ENCODE results near the gene WDR54.
"Not testable (repeated sequence)": the region's sequence is repeated elsewhere in the genome, so short reads cannot be mapped to it uniquely, and the experiment has no call there.

WDR54 gene

DNA sequence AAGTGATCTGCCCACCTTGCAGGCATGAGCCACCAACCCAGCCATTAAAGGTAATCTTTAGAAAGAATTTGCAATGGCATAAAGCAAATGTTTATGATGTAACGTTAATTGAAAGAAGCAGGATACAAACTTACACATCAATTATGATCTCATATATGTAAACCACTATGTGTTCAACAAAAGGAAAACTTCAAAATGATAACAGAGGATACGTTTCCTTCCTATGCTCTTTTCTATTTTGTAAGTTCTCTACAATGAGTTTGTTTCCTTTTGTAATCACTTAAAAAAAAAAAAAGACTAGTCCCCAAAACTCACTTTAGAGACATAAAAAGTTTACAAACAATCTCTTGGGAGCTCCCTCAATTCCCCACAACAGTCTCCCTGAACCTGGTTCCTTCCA is 1.5 kb upstream of the WDR54 start:
- Histone ChIP-seq H3K36me3 (replicated peaks; ENCODE audit: low read depth, low read length) (peaks cover 14% of the 10 kb centered on the region), H2AFZ (ENCODE audit: low read depth, low read length) (no peak overlapping the region), H3K79me2 (ENCODE audit: low read length) (no peaks in the 10 kb centered on the region), H4K20me1 (ENCODE audit: insufficient read depth, low read length) (no peaks in the 10 kb centered on the region), H3K4me2 (ENCODE audit: low read length) (peak overlapping the region; percentile 98), H3K4me3 (ENCODE audit: low read length) (peak overlapping the region; percentile 88), H3K4me1 (ENCODE audit: low read length) (peaks cover 32% of the 10 kb centered on the region), H3K9ac (ENCODE audit: low read length) (0 out of 2 replicates have a peak overlapping the region, but pooled peaks have one; percentile 15), H3K27me3 (ENCODE audit: low read depth, low read length) (no peaks in the 10 kb centered on the region), H3K27ac (ENCODE audit: low read length) (peak overlapping the region; percentile 31), H3K9me3 (ENCODE audit: insufficient read depth, low read length) (no peaks in the 10 kb centered on the region)
- TF ChIP-seq, protein P1, sequence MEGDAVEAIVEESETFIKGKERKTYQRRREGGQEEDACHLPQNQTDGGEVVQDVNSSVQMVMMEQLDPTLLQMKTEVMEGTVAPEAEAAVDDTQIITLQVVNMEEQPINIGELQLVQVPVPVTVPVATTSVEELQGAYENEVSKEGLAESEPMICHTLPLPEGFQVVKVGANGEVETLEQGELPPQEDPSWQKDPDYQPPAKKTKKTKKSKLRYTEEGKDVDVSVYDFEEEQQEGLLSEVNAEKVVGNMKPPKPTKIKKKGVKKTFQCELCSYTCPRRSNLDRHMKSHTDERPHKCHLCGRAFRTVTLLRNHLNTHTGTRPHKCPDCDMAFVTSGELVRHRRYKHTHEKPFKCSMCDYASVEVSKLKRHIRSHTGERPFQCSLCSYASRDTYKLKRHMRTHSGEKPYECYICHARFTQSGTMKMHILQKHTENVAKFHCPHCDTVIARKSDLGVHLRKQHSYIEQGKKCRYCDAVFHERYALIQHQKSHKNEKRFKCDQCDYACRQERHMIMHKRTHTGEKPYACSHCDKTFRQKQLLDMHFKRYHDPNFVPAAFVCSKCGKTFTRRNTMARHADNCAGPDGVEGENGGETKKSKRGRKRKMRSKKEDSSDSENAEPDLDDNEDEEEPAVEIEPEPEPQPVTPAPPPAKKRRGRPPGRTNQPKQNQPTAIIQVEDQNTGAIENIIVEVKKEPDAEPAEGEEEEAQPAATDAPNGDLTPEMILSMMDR (IDR thresholded peaks at IDR 0.05; ENCODE audit: low read depth, low read length): no peak
- no peak for TF ChIP-seq EZH2phosphoT487 (IDR thresholded peaks at IDR 0.05; ENCODE audit: low read depth)

DNA sequence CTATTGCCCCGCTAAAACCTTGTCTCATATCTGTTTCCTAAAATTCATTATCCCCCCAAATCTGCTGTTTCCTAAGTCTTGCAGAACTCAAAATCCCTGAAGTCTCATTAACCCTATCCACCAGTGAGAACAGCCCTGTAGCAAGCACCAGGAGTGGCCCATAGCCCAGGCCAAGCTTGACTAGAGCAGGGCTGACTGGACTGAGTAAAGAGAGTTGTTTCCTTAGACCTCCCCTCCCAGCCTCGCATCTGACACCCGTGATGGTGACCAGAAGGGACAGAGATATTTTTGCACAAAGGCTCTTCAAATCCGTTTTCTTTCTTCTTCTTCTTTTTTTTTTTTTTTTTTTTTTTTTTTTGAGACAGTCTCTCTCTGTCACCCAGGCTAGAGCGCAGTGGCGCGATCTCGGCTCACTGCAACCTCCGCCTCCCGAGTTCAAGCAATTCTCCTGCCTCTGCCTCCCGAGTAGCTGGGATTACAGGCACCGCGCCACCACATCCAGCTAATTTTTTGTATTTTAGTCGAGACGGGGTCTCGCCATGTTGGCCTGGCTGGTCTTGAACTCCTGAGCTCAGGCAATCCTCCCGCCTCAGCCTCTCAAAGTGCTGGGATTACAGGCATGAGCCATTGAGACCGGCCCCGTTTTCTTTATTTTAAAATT is 957 bp upstream of the WDR54 start:
- not testable (repeated sequence) for H3K79me2 ChIP-seq (ENCODE audit: low read length); H2AFZ ChIP-seq (ENCODE audit: low read depth, low read length); H3K9me3 ChIP-seq (ENCODE audit: insufficient read depth, low read length); H3K27me3 ChIP-seq (ENCODE audit: low read depth, low read length); H4K20me1 ChIP-seq (ENCODE audit: insufficient read depth, low read length)
- H3K27ac ChIP-seq (ENCODE audit: low read length): peak overlapping the region; percentile 68
- peaks cover 32% of the 10 kb centered on the region for H3K4me1 ChIP-seq (ENCODE audit: low read length)
- peak overlapping the region; percentile 65 for H3K9ac ChIP-seq (ENCODE audit: low read length)
- H3K4me2 ChIP-seq (ENCODE audit: low read length): peak overlapping the region; percentile 98
- peak overlapping the region; percentile 88 for H3K4me3 ChIP-seq (ENCODE audit: low read length)
- peaks cover 18% of the 10 kb centered on the region for H3K36me3 ChIP-seq (replicated peaks; ENCODE audit: low read depth, low read length)

DNA sequence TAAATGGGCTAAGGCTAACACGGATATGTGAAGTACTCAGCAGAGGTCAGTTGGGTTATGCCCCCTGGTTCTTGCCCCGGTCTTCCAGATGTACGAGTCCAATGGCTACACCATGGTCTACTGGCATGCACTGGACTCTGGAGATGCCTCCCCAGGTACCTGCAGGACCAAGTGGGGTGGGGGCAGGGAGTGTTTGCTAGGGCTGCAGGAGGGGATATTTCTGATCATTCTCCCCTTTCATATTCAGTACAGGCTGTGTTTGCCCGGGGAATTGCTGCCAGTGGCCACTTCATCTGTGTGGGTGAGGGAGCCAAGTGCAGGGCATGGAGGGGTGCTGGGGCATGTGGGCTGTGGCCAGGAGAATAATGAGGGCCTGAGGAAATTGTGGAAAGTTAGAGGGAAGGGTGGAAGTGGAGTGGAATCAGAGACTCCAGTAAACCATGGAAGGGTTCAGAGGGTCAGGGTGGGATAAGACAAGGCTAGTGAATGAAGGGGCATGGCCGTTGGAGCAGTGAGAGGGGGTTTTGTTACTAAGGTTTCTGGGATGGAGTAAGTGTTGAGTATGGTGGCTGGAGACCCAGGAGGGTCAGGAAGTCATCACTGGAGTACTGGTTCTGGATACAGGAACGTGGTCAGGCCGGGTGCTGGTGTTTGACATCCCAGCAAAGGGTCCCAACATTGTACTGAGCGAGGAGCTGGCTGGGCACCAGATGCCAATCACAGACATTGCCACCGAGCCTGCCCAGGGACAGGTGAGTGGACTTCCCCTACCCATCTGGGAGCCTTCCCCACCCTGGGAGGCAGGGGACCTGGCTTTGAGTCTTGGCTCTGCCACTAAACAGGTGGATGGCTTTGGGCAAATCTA is 1.9 kb downstream of the WDR54 start:
- H3K4me1 ChIP-seq (ENCODE audit: low read length): peaks cover 24% of the 10 kb centered on the region
- no peaks in the 10 kb centered on the region for H3K79me2 ChIP-seq (ENCODE audit: low read length)
- no peak overlapping the region for H3K4me3 ChIP-seq (ENCODE audit: low read length)
- TF ChIP-seq EZH2phosphoT487 (IDR thresholded peaks at IDR 0.05; ENCODE audit: low read depth): no peak
- TF ChIP-seq, protein P1 (IDR thresholded peaks at IDR 0.05; ENCODE audit: low read depth, low read length): no peak
- H4K20me1 ChIP-seq (ENCODE audit: insufficient read depth, low read length): no peaks in the 10 kb centered on the region
- H3K27ac ChIP-seq (ENCODE audit: low read length): no peak overlapping the region
- H3K27me3 ChIP-seq (ENCODE audit: low read depth, low read length): no peaks in the 10 kb centered on the region
- H3K9ac ChIP-seq (ENCODE audit: low read length): no peak overlapping the region
- peaks cover 24% of the 10 kb centered on the region for H3K36me3 ChIP-seq (replicated peaks; ENCODE audit: low read depth, low read length)
- no peak overlapping the region for H3K4me2 ChIP-seq (ENCODE audit: low read length)
- no peaks in the 10 kb centered on the region for H3K9me3 ChIP-seq (ENCODE audit: insufficient read depth, low read length)
- H2AFZ ChIP-seq (ENCODE audit: low read depth, low read length): no peak overlapping the region

DNA sequence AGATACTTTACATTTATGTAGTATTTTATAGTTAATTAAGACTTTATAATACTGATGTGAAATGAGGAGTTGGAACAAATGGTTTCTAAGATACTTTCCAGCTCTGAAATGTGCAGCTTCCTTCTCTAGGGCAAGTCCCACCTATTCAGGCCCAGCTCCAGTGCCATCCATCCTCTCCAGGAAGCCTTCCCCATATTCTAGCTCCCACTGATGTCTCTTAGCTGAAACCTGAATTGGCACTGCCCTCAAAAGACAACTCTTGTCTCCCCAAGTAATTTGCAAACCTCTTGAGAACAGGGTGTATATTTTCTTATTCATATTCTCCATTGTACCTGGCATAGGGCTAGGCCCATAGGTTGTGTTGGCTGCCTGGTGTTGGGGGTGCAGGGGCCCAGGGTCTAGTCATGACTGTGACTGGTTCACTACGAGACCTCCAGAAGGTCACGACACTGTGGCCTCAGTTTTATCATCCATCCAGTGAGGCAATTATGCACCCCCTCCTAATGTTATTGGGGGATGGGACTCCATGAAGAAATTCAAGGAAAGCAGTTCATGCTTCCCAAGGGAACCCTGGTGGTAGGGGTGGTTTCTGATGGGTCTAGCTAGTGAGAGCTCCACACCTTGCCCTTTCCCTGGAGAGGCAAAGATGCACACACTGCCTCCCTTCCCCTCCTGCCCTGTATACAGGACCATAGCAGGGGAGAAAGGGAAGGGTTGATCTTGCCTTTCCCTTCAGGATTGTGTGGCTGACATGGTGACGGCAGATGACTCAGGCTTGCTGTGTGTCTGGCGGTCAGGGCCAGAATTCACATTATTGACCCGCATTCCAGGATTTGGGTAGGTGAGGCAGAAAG is 2.8 kb downstream of the WDR54 start:
- Histone ChIP-seq H3K4me2 (ENCODE audit: low read length) (no peak overlapping the region), H3K36me3 (replicated peaks; ENCODE audit: low read depth, low read length) (peaks cover 27% of the 10 kb centered on the region), H2AFZ (ENCODE audit: low read depth, low read length) (no peak overlapping the region), H3K27me3 (ENCODE audit: low read depth, low read length) (no peaks in the 10 kb centered on the region), H3K79me2 (ENCODE audit: low read length) (no peaks in the 10 kb centered on the region), H3K9ac (ENCODE audit: low read length) (no peak overlapping the region), H3K4me1 (ENCODE audit: low read length) (peaks cover 17% of the 10 kb centered on the region), H4K20me1 (ENCODE audit: insufficient read depth, low read length) (no peaks in the 10 kb centered on the region), H3K27ac (ENCODE audit: low read length) (no peak overlapping the region), H3K4me3 (ENCODE audit: low read length) (no peak overlapping the region), H3K9me3 (ENCODE audit: insufficient read depth, low read length) (no peaks in the 10 kb centered on the region)
- TF ChIP-seq, protein P1 (IDR thresholded peaks at IDR 0.05; ENCODE audit: low read depth, low read length): no peak
- no peak for TF ChIP-seq EZH2phosphoT487 (IDR thresholded peaks at IDR 0.05; ENCODE audit: low read depth)
